Astrocyte of the cerebellum (primary cell): ENCODE data around the gene MS4A15.

Experiments
- DNase-seq: peaks from one replicate; pipeline ENCODE4 v3.0.0-alpha.2; 2011; ENCODE audit warnings: low read depth
- H3K4me3 ChIP-seq: 2 replicates; pipeline ENCODE4 v1.5.1; 2011; ENCODE audit warnings: mild to moderate bottlenecking, low read depth, low read length, moderate library complexity
- CTCF ChIP-seq: IDR thresholded peaks from 2 replicates; pipeline ENCODE4 v1.5.1; 2012; ENCODE audit warnings: low read length, low read depth, moderate library complexity, mild to moderate bottlenecking; ENCODE audit errors: missing control alignments
- in situ Hi-C: cut with HindIII; loops from 2 replicates; pipeline ENCODE4 v1.10.0; 2017; ENCODE audit warnings: low sequenced_read_pairs

The MS4A15 gene

GRCh38 chr11:60809691-60810090 lies 53.0 kb downstream of the MS4A15 start:
- no peak overlapping the region for H3K4me3 ChIP-seq
- no peak for TF ChIP-seq CTCF
- no peak for DNase-seq
- in situ Hi-C loops = no loop called here

GRCh38 chr11:60810151-60810550 lies 53.5 kb downstream of the MS4A15 start:
- in situ Hi-C loops = no loop called here

GRCh38 chr11:60810569-60810968 lies 53.9 kb downstream of the MS4A15 start:
- H3K4me3 ChIP-seq = no peak overlapping the region
- DNase-seq = no peak
- TF ChIP-seq CTCF = no peak
- in situ Hi-C loops = no loop called here

More at GRCh38 chr11:60810151-60810550, 53.5 kb downstream of the MS4A15 start:
- no peak overlapping the region for H3K4me3 ChIP-seq
- TF ChIP-seq CTCF = no peak
- DNase-seq = no peak

GRCh38 chr11:60813324-60813723 lies 56.7 kb downstream of the MS4A15 start:
- no peak for DNase-seq
- in situ Hi-C loops = no loop called here
- H3K4me3 ChIP-seq = no peak overlapping the region
- no peak for TF ChIP-seq CTCF

- no peak overlapping the region for H3K4me3 ChIP-seq
- no peak for TF ChIP-seq CTCF
- no peak for DNase-seq
- in situ Hi-C loops = no loop called here
These were observed 57.4 kb downstream of the MS4A15 start for GRCh38 chr11:60814112-60814511.

- in situ Hi-C loops = no loop called here
- no peak overlapping the region for H3K4me3 ChIP-seq
- no peak for TF ChIP-seq CTCF
- no peak for DNase-seq
These were observed 60.0 kb downstream of the MS4A15 start for GRCh38 chr11:60816590-60817157.
